ENCODE results near the gene USP21.

DNA sequence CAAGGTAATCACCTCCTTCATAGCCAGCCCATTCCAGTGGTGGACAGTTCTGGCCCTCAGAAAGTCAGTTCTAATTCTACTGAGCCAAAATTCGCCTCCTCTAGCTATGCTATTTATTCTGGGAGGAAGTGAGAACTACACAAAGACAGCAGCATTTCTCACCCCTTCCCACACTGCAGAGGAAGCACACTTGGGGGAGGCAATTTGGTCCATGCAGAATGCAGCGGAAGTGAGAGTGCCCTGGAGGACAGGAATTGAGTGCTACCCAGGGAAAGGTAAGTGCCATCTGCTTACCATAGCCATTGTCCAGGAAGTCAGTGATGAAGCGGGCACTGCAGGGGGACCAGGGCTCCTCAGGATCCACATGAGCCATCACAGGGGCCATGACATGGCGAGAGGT lies 35.9 kb downstream of the USP21 start:
- TF ChIP-seq, protein P1, sequence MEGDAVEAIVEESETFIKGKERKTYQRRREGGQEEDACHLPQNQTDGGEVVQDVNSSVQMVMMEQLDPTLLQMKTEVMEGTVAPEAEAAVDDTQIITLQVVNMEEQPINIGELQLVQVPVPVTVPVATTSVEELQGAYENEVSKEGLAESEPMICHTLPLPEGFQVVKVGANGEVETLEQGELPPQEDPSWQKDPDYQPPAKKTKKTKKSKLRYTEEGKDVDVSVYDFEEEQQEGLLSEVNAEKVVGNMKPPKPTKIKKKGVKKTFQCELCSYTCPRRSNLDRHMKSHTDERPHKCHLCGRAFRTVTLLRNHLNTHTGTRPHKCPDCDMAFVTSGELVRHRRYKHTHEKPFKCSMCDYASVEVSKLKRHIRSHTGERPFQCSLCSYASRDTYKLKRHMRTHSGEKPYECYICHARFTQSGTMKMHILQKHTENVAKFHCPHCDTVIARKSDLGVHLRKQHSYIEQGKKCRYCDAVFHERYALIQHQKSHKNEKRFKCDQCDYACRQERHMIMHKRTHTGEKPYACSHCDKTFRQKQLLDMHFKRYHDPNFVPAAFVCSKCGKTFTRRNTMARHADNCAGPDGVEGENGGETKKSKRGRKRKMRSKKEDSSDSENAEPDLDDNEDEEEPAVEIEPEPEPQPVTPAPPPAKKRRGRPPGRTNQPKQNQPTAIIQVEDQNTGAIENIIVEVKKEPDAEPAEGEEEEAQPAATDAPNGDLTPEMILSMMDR (IDR thresholded peaks at IDR 0.05), result no peak
- no peak for TF ChIP-seq POLR2A (IDR thresholded peaks at IDR 0.05)
